ENCODE data around the gene PSD2. TPM values are rescaled to one million over a fixed set of nuclear protein-coding genes. Genes with fewer than 3 reads are reported as not detected.

The PSD2 gene
- total and polyA plus RNA-seq, 2 donors = 0.82 to 0.90 TPM

DNA sequence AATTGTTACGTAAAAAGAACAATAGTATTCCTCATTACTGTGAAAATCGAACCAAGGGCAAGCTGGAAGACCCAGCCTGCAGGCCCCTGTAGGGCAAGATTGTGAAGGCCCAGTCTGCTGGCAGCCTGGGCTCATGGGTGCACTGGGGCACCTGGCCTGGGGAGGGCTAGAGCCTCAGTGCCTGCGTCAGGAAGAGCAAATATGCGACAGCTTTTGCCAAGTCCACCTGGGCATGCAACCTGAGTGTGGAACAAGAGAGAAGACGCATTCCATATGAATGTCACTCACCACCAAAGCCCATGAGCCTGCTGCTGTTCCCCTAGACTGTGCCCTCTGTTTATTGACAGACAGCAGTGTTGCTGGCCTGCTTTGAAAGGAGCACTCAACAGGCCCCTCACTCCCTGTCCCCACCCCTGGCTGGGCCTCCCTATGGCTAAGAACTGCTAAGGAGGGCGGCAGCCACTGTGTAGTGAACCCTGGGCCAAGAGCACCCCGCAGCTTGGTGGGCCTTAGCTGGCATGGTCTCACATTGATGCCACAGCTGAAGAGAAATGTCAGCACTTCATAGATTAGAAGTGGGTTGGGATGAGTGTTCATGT, 28.2 kb downstream of the PSD2 start:
- Histone ChIP-seq H3K27me3 (ENCODE audit: control insufficient read depth in 2 of 2, insufficient read depth in 1 of 2, low read length in 1 of 2) (peaks cover 0 to 3% of the 10 kb centered on the region in 2 donors), H3K4me3 (ENCODE audit: low read length in 2 of 2) (no peak overlapping the region), H3K4me1 (ENCODE audit: control insufficient read depth in 2 of 2, insufficient read depth in 2 of 2, low read length in 2 of 2) (no peaks in the 10 kb centered on the region), H3K36me3 (ENCODE audit: control insufficient read depth in 2 of 2, insufficient read depth in 2 of 2, low read length in 1 of 2) (no peaks in the 10 kb centered on the region), H3K27ac (ENCODE audit: low read depth in 1 of 2, low read length in 1 of 2) (no peak overlapping the region), H3K9me3 (ENCODE audit: control insufficient read depth in 2 of 2, insufficient read depth in 1 of 2, low read length in 1 of 2) (no peaks in the 10 kb centered on the region)
- no peak for DNase-seq (ENCODE audit: low read depth in 6 of 9, low spot score in 9 of 9)
- WGBS = 96% methylated on average over 7 of the region's 7 CpGs

DNA sequence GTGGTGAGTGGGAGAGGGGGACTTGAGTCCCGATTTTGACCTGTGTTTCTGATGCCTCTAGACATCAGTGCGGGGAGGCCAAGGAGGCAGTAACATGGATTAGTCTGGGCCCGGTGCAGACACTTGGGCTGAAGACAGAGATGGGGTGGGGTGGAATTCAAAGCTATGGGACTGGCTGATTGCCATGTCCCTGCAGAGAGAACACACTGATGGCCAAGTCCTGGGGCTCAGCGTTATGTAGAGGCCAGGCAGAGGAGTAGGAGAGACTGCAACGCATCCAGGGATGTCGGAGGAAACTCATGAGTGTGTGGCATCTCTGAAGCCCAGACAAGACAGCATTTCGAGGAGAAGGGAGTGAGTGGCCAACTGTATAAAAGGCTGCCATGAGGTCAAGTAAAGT, 30.1 kb downstream of the PSD2 start:
- WGBS = 93% methylated on average over 7 of the region's 7 CpGs
- no peaks in the 10 kb centered on the region for H3K9me3 ChIP-seq (ENCODE audit: control insufficient read depth in 2 of 2, insufficient read depth in 1 of 2, low read length in 1 of 2)
- no peaks in the 10 kb centered on the region for H3K36me3 ChIP-seq (ENCODE audit: control insufficient read depth in 2 of 2, insufficient read depth in 2 of 2, low read length in 1 of 2)
- no peaks in the 10 kb centered on the region for H3K4me1 ChIP-seq (ENCODE audit: control insufficient read depth in 2 of 2, insufficient read depth in 2 of 2, low read length in 2 of 2)
- no peak overlapping the region for H3K4me3 ChIP-seq (ENCODE audit: low read length in 2 of 2)
- no peak for DNase-seq (ENCODE audit: low read depth in 6 of 9, low spot score in 9 of 9)
- H3K27ac ChIP-seq (ENCODE audit: low read depth in 1 of 2, low read length in 1 of 2) = no peak overlapping the region
- no peaks in the 10 kb centered on the region for H3K27me3 ChIP-seq (ENCODE audit: control insufficient read depth in 2 of 2, insufficient read depth in 1 of 2, low read length in 1 of 2)

DNA sequence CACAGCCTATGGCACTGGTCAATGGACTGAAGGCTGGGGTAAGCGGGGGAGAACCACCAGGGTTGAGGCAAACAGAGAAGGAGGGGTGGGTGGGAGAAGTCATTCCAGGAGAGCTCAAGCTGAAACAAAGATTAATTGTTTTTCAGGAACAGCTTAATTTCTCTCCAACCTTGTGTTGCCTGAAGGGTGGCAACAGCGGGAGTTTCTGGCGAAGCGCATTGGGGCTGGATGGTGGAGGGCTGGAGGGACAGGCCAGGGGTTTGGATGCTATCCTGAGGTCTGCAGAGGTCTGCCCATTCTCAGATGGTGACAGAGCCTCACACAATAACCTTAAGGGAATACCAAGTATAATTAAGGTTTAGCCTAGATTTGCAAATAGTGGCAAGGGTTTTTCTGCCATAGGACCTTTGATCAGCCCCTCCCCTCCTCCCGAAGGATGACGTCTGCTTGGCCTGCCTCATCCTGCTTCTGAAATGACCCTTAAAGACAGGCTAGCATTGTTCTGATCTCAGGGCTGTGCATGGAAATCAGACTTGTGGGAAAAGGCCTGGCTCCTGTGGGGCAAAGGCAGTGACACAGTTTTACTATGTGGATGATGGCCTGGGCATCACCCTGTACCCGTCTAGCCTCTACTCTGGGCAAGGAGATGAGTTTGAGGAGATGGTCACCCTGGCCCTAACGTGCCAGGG, 32.7 kb downstream of the PSD2 start:
- DNase-seq (ENCODE audit: low read depth in 6 of 9, low spot score in 9 of 9) = no peak
- Histone ChIP-seq H3K27ac (ENCODE audit: low read depth in 1 of 2, low read length in 1 of 2) (no peak overlapping the region), H3K4me3 (ENCODE audit: low read length in 2 of 2) (no peak overlapping the region), H3K36me3 (ENCODE audit: control insufficient read depth in 2 of 2, insufficient read depth in 2 of 2, low read length in 1 of 2) (no peaks in the 10 kb centered on the region), H3K9me3 (ENCODE audit: control insufficient read depth in 2 of 2, insufficient read depth in 1 of 2, low read length in 1 of 2) (no peaks in the 10 kb centered on the region), H3K27me3 (ENCODE audit: control insufficient read depth in 2 of 2, insufficient read depth in 1 of 2, low read length in 1 of 2) (peaks cover 0 to 7% of the 10 kb centered on the region in 2 donors), H3K4me1 (ENCODE audit: control insufficient read depth in 2 of 2, insufficient read depth in 2 of 2, low read length in 2 of 2) (no peaks in the 10 kb centered on the region)
- WGBS = 89% methylated on average over 8 of the region's 8 CpGs

DNA sequence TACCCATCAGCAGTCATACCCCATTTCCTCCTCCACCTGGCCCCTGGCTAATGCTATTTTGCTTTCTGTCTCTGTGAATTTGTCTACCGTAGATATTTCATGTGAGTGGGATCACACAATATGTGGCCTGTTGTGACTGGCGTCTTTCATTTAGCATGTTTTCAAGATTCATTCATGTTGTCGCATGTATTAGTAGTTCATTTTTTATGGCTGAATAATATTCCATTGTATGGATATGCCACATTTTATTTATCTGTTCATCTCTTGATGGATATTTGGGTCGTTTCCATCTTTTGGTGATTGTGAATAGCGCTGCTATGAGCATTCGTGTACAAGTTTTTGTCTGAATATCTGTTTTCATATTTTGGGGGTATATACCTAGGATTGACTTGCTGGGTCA, 33.9 kb downstream of the PSD2 start:
- Histone ChIP-seq H3K27ac (ENCODE audit: low read depth in 1 of 2, low read length in 1 of 2) (no peak overlapping the region), H3K36me3 (ENCODE audit: control insufficient read depth in 2 of 2, insufficient read depth in 2 of 2, low read length in 1 of 2) (no peaks in the 10 kb centered on the region), H3K4me1 (ENCODE audit: control insufficient read depth in 2 of 2, insufficient read depth in 2 of 2, low read length in 2 of 2) (no peaks in the 10 kb centered on the region), H3K9me3 (ENCODE audit: control insufficient read depth in 2 of 2, insufficient read depth in 1 of 2, low read length in 1 of 2) (no peaks in the 10 kb centered on the region), H3K27me3 (ENCODE audit: control insufficient read depth in 2 of 2, insufficient read depth in 1 of 2, low read length in 1 of 2) (peaks cover 0 to 9% of the 10 kb centered on the region in 2 donors), H3K4me3 (ENCODE audit: low read length in 2 of 2) (no peak overlapping the region)
- no peak for DNase-seq (ENCODE audit: low read depth in 6 of 9, low spot score in 9 of 9)
- WGBS = 93% methylated on average over 6 of the region's 6 CpGs

DNA sequence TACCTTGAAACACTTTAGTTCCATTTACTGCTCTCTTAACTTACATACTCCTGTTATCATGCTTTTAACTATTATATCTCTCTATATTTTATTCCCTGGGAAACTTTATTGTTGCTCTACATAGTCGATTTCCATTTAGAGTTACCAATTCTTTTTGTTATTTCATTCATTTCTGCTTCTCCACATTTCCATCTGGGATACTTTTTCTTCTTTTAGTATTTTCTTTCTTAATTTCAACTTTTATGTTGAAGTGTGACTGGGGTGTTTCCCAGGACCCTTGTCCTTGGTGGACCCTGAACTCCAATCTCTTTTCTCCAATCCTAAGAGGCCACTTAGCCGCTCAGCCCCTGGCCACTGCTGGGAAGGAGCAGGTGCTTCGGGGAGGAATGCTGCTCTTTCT, 36.0 kb downstream of the PSD2 start:
- Histone ChIP-seq H3K9me3 (ENCODE audit: control insufficient read depth in 2 of 2, insufficient read depth in 1 of 2, low read length in 1 of 2) (no peaks in the 10 kb centered on the region), H3K27ac (ENCODE audit: low read depth in 1 of 2, low read length in 1 of 2) (no peak overlapping the region), H3K4me3 (ENCODE audit: low read length in 2 of 2) (no peak overlapping the region), H3K27me3 (ENCODE audit: control insufficient read depth in 2 of 2, insufficient read depth in 1 of 2, low read length in 1 of 2) (peaks cover 0 to 9% of the 10 kb centered on the region in 2 donors), H3K36me3 (ENCODE audit: control insufficient read depth in 2 of 2, insufficient read depth in 2 of 2, low read length in 1 of 2) (no peaks in the 10 kb centered on the region), H3K4me1 (ENCODE audit: control insufficient read depth in 2 of 2, insufficient read depth in 2 of 2, low read length in 2 of 2) (no peaks in the 10 kb centered on the region)
- DNase-seq (ENCODE audit: low read depth in 6 of 9, low spot score in 9 of 9) = no peak
- WGBS = 87% methylated on average over 3 of the region's 3 CpGs

DNA sequence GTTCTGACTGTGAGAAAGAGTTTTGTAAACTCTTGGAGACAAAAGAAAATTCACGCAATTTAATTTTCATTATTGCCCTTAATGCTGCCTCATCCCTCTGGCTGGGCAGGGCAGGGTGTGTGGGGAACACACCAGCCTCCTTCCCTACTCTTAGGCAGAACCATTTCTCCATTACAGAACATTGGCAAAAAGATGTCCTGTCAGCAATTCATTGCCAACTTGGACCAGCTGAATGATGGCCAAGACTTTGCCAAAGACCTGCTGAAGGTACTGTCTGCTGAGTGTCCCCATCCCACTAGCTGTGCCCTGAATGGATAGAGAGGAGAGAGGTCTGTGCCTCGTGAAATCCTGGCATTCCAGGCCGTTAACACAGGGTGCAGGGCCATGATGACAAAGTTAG, 37.9 kb downstream of the PSD2 start:
- no peaks in the 10 kb centered on the region for H3K36me3 ChIP-seq (ENCODE audit: control insufficient read depth in 2 of 2, insufficient read depth in 2 of 2, low read length in 1 of 2)
- no peak overlapping the region for H3K4me3 ChIP-seq (ENCODE audit: low read length in 2 of 2)
- no peak for DNase-seq (ENCODE audit: low read depth in 6 of 9, low spot score in 9 of 9)
- no peaks in the 10 kb centered on the region for H3K9me3 ChIP-seq (ENCODE audit: control insufficient read depth in 2 of 2, insufficient read depth in 1 of 2, low read length in 1 of 2)
- no peaks in the 10 kb centered on the region for H3K4me1 ChIP-seq (ENCODE audit: control insufficient read depth in 2 of 2, insufficient read depth in 2 of 2, low read length in 2 of 2)
- H3K27ac ChIP-seq (ENCODE audit: low read depth in 1 of 2, low read length in 1 of 2) = no peak overlapping the region
- WGBS = 72% methylated on average over 3 of the region's 3 CpGs
- peaks cover 0 to 11% of the 10 kb centered on the region in 2 donors for H3K27me3 ChIP-seq (ENCODE audit: control insufficient read depth in 2 of 2, insufficient read depth in 1 of 2, low read length in 1 of 2)

DNA sequence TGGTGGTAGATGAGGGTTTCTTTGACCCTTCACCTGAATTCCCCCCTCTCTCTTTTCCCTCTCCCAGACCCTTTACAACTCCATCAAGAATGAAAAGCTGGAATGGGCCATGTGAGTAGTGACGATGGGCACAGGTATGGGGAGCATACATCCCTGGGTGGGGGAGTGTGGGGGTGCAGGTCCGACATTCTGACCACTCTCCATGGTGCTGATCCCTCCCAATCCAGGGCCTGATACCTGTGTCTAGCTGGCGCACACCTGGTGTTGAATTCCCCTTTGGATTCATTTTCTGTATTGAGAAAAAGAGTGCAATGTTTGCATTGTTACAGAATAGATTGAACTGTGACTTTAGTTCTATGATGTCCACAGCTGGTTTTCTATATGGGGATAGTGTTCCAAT, 40.0 kb downstream of the PSD2 start:
- no peaks in the 10 kb centered on the region for H3K36me3 ChIP-seq (ENCODE audit: control insufficient read depth in 2 of 2, insufficient read depth in 2 of 2, low read length in 1 of 2)
- 62% methylated on average over 3 of the region's 3 CpGs for WGBS
- H3K27ac ChIP-seq (ENCODE audit: low read depth in 1 of 2, low read length in 1 of 2) = no peak overlapping the region
- H3K4me3 ChIP-seq (ENCODE audit: low read length in 2 of 2) = no peak overlapping the region
- DNase-seq (ENCODE audit: low read depth in 6 of 9, low spot score in 9 of 9) = no peak
- no peaks in the 10 kb centered on the region for H3K9me3 ChIP-seq (ENCODE audit: control insufficient read depth in 2 of 2, insufficient read depth in 1 of 2, low read length in 1 of 2)
- H3K27me3 ChIP-seq (ENCODE audit: control insufficient read depth in 2 of 2, insufficient read depth in 1 of 2, low read length in 1 of 2) = peaks cover 0 to 14% of the 10 kb centered on the region in 2 donors
- H3K4me1 ChIP-seq (ENCODE audit: control insufficient read depth in 2 of 2, insufficient read depth in 2 of 2, low read length in 2 of 2) = no peaks in the 10 kb centered on the region

DNA sequence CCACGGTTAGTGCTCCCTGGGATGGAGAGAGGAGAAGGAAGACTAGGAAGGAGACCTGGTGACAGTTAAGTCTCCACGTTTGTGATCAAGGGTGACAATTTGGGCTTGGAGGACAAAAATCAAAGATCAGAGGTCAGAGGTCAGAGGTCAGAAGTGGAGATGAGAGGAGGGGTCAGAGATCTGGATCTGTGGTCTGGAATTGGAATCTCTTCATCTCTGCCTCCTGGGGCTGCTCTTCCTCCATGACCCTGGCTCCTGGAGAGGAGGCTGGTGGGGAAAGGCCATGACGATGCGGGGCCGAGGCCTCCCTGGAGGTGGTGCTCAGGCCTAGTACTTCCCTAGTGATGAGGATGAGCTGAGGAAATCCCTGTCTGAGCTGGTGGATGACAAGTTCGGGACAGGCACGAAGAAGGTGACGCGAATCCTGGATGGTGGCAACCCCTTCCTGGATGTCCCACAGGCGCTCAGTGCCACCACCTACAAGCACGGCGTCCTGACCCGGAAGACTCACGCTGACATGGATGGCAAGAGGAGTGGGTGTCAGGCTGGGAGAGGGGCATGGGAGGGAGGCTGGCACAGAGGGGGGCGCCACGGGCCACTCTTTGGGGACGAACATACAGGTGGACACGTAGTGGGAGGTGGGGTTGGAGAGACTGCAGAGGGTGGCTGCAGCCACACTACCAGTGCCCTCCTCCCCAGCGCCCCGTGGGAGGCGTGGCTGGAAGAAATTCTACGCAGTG, 41.0 kb downstream of the PSD2 start:
- DNase-seq (ENCODE audit: low read depth in 6 of 9, low spot score in 9 of 9) = no peak
- Histone ChIP-seq H3K27ac (ENCODE audit: low read depth in 1 of 2, low read length in 1 of 2) (no peak overlapping the region), H3K4me3 (ENCODE audit: low read length in 2 of 2) (no peak overlapping the region), H3K9me3 (ENCODE audit: control insufficient read depth in 2 of 2, insufficient read depth in 1 of 2, low read length in 1 of 2) (no peaks in the 10 kb centered on the region), H3K36me3 (ENCODE audit: control insufficient read depth in 2 of 2, insufficient read depth in 2 of 2, low read length in 1 of 2) (no peaks in the 10 kb centered on the region), H3K4me1 (ENCODE audit: control insufficient read depth in 2 of 2, insufficient read depth in 2 of 2, low read length in 2 of 2) (no peaks in the 10 kb centered on the region), H3K27me3 (ENCODE audit: control insufficient read depth in 2 of 2, insufficient read depth in 1 of 2, low read length in 1 of 2) (peaks cover 0 to 14% of the 10 kb centered on the region in 2 donors)
- WGBS = 97% methylated on average over 22 of the region's 22 CpGs

DNA sequence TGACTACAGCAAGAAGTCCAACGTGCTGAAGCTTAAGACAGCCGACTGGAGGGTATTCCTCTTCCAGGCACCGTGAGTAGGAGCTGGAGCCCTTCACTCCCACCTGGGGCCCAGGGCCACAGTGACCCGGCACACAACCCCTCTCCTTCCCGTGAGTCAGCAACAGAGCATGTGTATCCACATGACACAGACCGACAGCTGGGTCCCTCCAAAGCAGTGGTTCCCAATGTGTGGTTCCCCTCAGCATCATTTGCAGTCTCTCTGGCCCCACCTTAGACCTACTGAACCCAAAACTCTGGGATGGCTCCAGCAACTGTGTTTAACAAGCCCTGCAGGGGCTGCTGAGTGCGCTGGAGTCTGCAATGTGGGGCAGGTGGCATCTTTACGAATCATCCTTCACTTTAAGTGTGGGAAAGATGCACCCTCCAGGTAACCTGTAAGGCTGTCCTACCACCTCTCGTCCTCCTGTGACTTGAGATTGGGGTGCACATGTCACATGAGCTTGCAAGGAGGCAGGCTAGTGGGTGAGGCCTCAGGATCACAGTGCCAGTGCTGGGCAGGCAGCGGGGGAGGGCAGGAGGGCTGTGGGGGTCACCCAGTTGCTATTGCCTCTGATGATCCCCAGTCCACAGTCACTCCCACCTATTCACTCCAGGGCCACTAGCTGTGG, 42.2 kb downstream of the PSD2 start:
- peaks cover 0 to 16% of the 10 kb centered on the region in 2 donors for H3K27me3 ChIP-seq (ENCODE audit: control insufficient read depth in 2 of 2, insufficient read depth in 1 of 2, low read length in 1 of 2)
- DNase-seq (ENCODE audit: low read depth in 6 of 9, low spot score in 9 of 9) = no peak
- 93% methylated on average over 10 of the region's 10 CpGs for WGBS
- no peaks in the 10 kb centered on the region for H3K36me3 ChIP-seq (ENCODE audit: control insufficient read depth in 2 of 2, insufficient read depth in 2 of 2, low read length in 1 of 2)
- no peak overlapping the region for H3K27ac ChIP-seq (ENCODE audit: low read depth in 1 of 2, low read length in 1 of 2)
- H3K9me3 ChIP-seq (ENCODE audit: control insufficient read depth in 2 of 2, insufficient read depth in 1 of 2, low read length in 1 of 2) = no peaks in the 10 kb centered on the region
- H3K4me1 ChIP-seq (ENCODE audit: control insufficient read depth in 2 of 2, insufficient read depth in 2 of 2, low read length in 2 of 2) = no peaks in the 10 kb centered on the region
- no peak overlapping the region for H3K4me3 ChIP-seq (ENCODE audit: low read length in 2 of 2)
